Liver (tissue), 9 donors: Measurements from ENCODE around the gene TIGD7. TPM values are rescaled to one million over a fixed set of nuclear protein-coding genes. Genes with fewer than 3 reads are reported as not detected.

ENCODE experiments used
- DNase-seq: peaks from one replicate; pipeline ENCODE4 v3.0.0-alpha.2; 2017; ENCODE audit warnings: low spot score
- H3K27ac ChIP-seq, 2 donors: one replicate each; pipeline ENCODE4 v1.7.0; 2013; ENCODE audit warnings: inconsistent platforms in 2 of 2, low read length in 2 of 2, control low read depth in 1 of 2, low read depth in 1 of 2, mild to moderate bottlenecking in 1 of 2
- H3K27me3 ChIP-seq, 4 donors: one replicate each; pipeline versions ENCODE4 v1.6.1 to v1.7.0; 2013; ENCODE audit warnings: low read length in 3 of 4, inconsistent platforms in 1 of 4, mild to moderate bottlenecking in 1 of 4, moderate library complexity in 1 of 4; ENCODE audit not compliant: control insufficient read depth in 4 of 4, insufficient read depth in 4 of 4
- H3K36me3 ChIP-seq, 4 donors: one replicate each; pipeline versions ENCODE4 v1.6.1 to v1.7.0; 2013; ENCODE audit warnings: low read length in 3 of 4, mild to moderate bottlenecking in 3 of 4, low read depth in 1 of 4, moderate library complexity in 1 of 4; ENCODE audit not compliant: control insufficient read depth in 4 of 4, insufficient read depth in 3 of 4
- H3K4me1 ChIP-seq, 4 donors: one replicate each; pipeline versions ENCODE4 v1.6.1 to v1.7.0; 2013; ENCODE audit warnings: low read length in 3 of 4, mild to moderate bottlenecking in 3 of 4, moderate library complexity in 1 of 4; ENCODE audit not compliant: control insufficient read depth in 4 of 4, insufficient read depth in 4 of 4
- H3K4me3 ChIP-seq, 3 donors: one replicate each; pipeline versions ENCODE4 v1.6.1 to v1.7.0; 2013; ENCODE audit warnings: low read length in 3 of 3, control low read depth in 1 of 3, low read depth in 1 of 3, mild to moderate bottlenecking in 1 of 3
- H3K9ac ChIP-seq, 2 donors: one replicate each; pipeline ENCODE4 v1.7.0; 2013; ENCODE audit warnings: low read length in 2 of 2, mild to moderate bottlenecking in 2 of 2, moderate library complexity in 2 of 2, control low read depth in 1 of 2, low read depth in 1 of 2
- H3K9me3 ChIP-seq, 4 donors: one replicate each; pipeline versions ENCODE4 v1.6.1 to v1.7.0; 2013; ENCODE audit warnings: low read length in 3 of 4; ENCODE audit not compliant: control insufficient read depth in 4 of 4
- EGR1 ChIP-seq, 2 donors: IDR thresholded peaks; 2 replicates each; pipeline ENCODE4 v1.6.1; 2016 to 2018; ENCODE audit warnings: antibody characterized with exemption in 2 of 2, low read depth in 2 of 2
- FOXA1 ChIP-seq: IDR thresholded peaks from 2 replicates; pipeline ENCODE4 v1.6.1; 2016; ENCODE audit warnings: antibody characterized with exemption
- FOXA2 ChIP-seq: IDR thresholded peaks from 2 replicates; pipeline ENCODE4 v1.6.1; 2016; ENCODE audit warnings: antibody characterized with exemption
- GABPA ChIP-seq, 2 donors: IDR thresholded peaks in 1 of 2; conservative IDR thresholded peaks in 1 of 2; 2 replicates each; pipeline ENCODE4 v1.6.1; 2016; ENCODE audit warnings: antibody characterized with exemption in 2 of 2, mild to moderate bottlenecking in 1 of 2, moderate library complexity in 1 of 2
- HNF4A ChIP-seq, 2 donors: conservative IDR thresholded peaks; 2 replicates each; pipeline ENCODE4 v1.6.1; 2016; ENCODE audit warnings: antibody characterized with exemption in 2 of 2, mild to moderate bottlenecking in 2 of 2
- HNF4G ChIP-seq: IDR thresholded peaks from 2 replicates; pipeline ENCODE4 v1.6.1; 2016; ENCODE audit warnings: antibody characterized with exemption
- JUND ChIP-seq, 2 donors: IDR thresholded peaks; 2 replicates each; pipeline ENCODE4 v1.6.1; 2016; ENCODE audit warnings: antibody characterized with exemption in 2 of 2
- NR2F2 ChIP-seq: IDR thresholded peaks from 2 replicates; pipeline ENCODE4 v1.6.1; 2016; ENCODE audit warnings: antibody characterized with exemption
- RAD21 ChIP-seq, 2 donors: IDR thresholded peaks; 2 replicates each; pipeline ENCODE4 v1.6.1; 2016; ENCODE audit warnings: antibody characterized with exemption in 2 of 2, mild to moderate bottlenecking in 2 of 2
- RXRA ChIP-seq, 2 donors: IDR thresholded peaks; 2 replicates each; pipeline ENCODE4 v1.6.1; 2017 to 2018; ENCODE audit warnings: antibody characterized with exemption in 2 of 2, mild to moderate bottlenecking in 1 of 2
- SP1 ChIP-seq: IDR thresholded peaks from 2 replicates; pipeline ENCODE4 v1.6.1; 2018; ENCODE audit warnings: antibody characterized with exemption, mild to moderate bottlenecking
- TAF1 ChIP-seq: conservative IDR thresholded peaks from 2 replicates; pipeline ENCODE4 v1.6.1; 2016; ENCODE audit warnings: antibody characterized with exemption, mild to moderate bottlenecking
- YY1 ChIP-seq: IDR thresholded peaks from 2 replicates; pipeline ENCODE4 v1.6.1; 2016; ENCODE audit warnings: antibody characterized with exemption, mild to moderate bottlenecking
- WGBS: extraction: QIAGEN DNeasy Blood & Tissue Kit; methylation state at CpG from one replicate; pipeline ENCODE4 v1.1.7; 2013; 5-methylcytosine and 5-hydroxymethylcytosine counted together
- polyA plus RNA-seq, 2 donors: library from polyadenylated mRNA; stranded (reverse) in 1 of 2; unstranded in 1 of 2; fragments of 200-250 nt in 1 of 2; fragments of >200 nt in 1 of 2; fragmentation: Nextera tagmentation in 1 of 2; extraction: Ambion mirVana in 1 of 2; gene quantifications; one replicate each; pipeline versions ENCODE4 v1.2.1 to v1.2.3, GENCODE V29; 2013 to 2015
- total RNA-seq, 2 donors: library from RNA; depleted of rRNA; stranded (reverse); fragments of >200 nt; gene quantifications; one replicate each; pipeline ENCODE4 v1.2.3, GENCODE V29; 2014
- TF ChIP-seq, protein P1 (sequence below): IDR thresholded peaks from 2 replicates; pipeline ENCODE4 v1.6.1; 2016; ENCODE audit warnings: antibody characterized with exemption
- TF ChIP-seq, protein P2 (sequence below): IDR thresholded peaks from 2 replicates; pipeline ENCODE4 v1.6.1; 2016; ENCODE audit warnings: antibody characterized with exemption
- TF ChIP-seq, protein P3 (sequence below): IDR thresholded peaks from 2 replicates; pipeline ENCODE4 v1.6.1; 2016; ENCODE audit warnings: antibody characterized with exemption, mild to moderate bottlenecking
- TF ChIP-seq, protein P4 (sequence below): IDR thresholded peaks from 2 replicates; pipeline ENCODE4 v1.6.1; 2016; ENCODE audit warnings: antibody characterized with exemption
- TF ChIP-seq, protein P5 (sequence below): fragments of 150-350 bp; IDR thresholded peaks from 2 replicates; pipeline ENCODE4 v1.5.1; 2017; ENCODE audit warnings: improper control_type of control experiment, low read depth, low read length; ENCODE audit not compliant: missing input control
- donor health status: healthy.
- donor health status: healthy.
- donor health status: healthy.
- donor health status: healthy.
- donor health status: healthy.

TIGD7 gene
- total and polyA plus RNA-seq, 4 donors: 0.58 to 2.6 (median 1.3) TPM

DNA sequence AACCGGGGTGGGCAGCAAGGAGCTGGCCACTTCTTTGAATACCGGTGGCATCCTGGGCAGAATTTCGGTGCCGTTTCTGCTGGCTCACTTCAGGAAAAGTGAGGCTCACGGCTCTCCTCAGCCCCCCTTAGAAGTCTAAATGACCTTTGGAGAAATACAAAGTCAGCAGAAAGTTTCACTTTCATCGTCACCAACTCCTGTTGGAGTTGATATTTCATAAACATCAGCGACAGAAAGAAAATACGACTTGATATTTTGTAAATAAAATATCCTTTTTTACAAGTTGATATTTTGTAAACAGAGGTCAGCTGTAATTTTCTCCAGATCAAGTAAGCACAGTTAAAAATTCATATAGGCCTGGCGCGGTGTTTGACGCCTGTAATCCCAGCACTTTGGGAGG is 848 bp upstream of the TIGD7 start:
- no peak for TF ChIP-seq TAF1
- TF ChIP-seq RXRA (IDR thresholded peaks at IDR 0.05): no peak
- TF ChIP-seq SP1: no peak
- TF ChIP-seq EGR1 (IDR thresholded peaks at IDR 0.05; ENCODE audit: low read depth in 2 of 2): no peak
- no peak for TF ChIP-seq JUND (IDR thresholded peaks at IDR 0.05)
- TF ChIP-seq, protein P1, sequence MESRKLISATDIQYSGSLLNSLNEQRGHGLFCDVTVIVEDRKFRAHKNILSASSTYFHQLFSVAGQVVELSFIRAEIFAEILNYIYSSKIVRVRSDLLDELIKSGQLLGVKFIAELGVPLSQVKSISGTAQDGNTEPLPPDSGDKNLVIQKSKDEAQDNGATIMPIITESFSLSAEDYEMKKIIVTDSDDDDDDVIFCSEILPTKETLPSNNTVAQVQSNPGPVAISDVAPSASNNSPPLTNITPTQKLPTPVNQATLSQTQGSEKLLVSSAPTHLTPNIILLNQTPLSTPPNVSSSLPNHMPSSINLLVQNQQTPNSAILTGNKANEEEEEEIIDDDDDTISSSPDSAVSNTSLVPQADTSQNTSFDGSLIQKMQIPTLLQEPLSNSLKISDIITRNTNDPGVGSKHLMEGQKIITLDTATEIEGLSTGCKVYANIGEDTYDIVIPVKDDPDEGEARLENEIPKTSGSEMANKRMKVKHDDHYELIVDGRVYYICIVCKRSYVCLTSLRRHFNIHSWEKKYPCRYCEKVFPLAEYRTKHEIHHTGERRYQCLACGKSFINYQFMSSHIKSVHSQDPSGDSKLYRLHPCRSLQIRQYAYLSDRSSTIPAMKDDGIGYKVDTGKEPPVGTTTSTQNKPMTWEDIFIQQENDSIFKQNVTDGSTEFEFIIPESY: no peak
- TF ChIP-seq, protein P2, sequence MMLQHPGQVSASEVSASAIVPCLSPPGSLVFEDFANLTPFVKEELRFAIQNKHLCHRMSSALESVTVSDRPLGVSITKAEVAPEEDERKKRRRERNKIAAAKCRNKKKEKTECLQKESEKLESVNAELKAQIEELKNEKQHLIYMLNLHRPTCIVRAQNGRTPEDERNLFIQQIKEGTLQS: no peak
- no peak for TF ChIP-seq RAD21 (IDR thresholded peaks at IDR 0.05)
- TF ChIP-seq, protein P3, sequence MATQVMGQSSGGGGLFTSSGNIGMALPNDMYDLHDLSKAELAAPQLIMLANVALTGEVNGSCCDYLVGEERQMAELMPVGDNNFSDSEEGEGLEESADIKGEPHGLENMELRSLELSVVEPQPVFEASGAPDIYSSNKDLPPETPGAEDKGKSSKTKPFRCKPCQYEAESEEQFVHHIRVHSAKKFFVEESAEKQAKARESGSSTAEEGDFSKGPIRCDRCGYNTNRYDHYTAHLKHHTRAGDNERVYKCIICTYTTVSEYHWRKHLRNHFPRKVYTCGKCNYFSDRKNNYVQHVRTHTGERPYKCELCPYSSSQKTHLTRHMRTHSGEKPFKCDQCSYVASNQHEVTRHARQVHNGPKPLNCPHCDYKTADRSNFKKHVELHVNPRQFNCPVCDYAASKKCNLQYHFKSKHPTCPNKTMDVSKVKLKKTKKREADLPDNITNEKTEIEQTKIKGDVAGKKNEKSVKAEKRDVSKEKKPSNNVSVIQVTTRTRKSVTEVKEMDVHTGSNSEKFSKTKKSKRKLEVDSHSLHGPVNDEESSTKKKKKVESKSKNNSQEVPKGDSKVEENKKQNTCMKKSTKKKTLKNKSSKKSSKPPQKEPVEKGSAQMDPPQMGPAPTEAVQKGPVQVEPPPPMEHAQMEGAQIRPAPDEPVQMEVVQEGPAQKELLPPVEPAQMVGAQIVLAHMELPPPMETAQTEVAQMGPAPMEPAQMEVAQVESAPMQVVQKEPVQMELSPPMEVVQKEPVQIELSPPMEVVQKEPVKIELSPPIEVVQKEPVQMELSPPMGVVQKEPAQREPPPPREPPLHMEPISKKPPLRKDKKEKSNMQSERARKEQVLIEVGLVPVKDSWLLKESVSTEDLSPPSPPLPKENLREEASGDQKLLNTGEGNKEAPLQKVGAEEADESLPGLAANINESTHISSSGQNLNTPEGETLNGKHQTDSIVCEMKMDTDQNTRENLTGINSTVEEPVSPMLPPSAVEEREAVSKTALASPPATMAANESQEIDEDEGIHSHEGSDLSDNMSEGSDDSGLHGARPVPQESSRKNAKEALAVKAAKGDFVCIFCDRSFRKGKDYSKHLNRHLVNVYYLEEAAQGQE: no peak
- TF ChIP-seq FOXA1: no peak
- TF ChIP-seq HNF4G: no peak
- no peak for TF ChIP-seq NR2F2
- TF ChIP-seq, protein P4, sequence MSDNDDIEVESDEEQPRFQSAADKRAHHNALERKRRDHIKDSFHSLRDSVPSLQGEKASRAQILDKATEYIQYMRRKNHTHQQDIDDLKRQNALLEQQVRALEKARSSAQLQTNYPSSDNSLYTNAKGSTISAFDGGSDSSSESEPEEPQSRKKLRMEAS: no peak
- TF ChIP-seq YY1: no peak
- no peak for TF ChIP-seq HNF4A (conservative IDR thresholded peaks at IDR 0.05)
- TF ChIP-seq, protein P5, sequence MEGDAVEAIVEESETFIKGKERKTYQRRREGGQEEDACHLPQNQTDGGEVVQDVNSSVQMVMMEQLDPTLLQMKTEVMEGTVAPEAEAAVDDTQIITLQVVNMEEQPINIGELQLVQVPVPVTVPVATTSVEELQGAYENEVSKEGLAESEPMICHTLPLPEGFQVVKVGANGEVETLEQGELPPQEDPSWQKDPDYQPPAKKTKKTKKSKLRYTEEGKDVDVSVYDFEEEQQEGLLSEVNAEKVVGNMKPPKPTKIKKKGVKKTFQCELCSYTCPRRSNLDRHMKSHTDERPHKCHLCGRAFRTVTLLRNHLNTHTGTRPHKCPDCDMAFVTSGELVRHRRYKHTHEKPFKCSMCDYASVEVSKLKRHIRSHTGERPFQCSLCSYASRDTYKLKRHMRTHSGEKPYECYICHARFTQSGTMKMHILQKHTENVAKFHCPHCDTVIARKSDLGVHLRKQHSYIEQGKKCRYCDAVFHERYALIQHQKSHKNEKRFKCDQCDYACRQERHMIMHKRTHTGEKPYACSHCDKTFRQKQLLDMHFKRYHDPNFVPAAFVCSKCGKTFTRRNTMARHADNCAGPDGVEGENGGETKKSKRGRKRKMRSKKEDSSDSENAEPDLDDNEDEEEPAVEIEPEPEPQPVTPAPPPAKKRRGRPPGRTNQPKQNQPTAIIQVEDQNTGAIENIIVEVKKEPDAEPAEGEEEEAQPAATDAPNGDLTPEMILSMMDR: no peak
- TF ChIP-seq GABPA (IDR thresholded peaks at IDR 0.05 in 1 of 2, conservative IDR thresholded peaks at IDR 0.05 in 1 of 2): no peak
- TF ChIP-seq FOXA2: no peak
- no peak for DNase-seq
- Histone ChIP-seq H3K9ac (peak overlapping the region in 1 of 2 donors; percentile 84), H3K36me3 (peaks cover 8 to 34% (median 30%) of the 10 kb centered on the region in 4 donors), H3K4me1 (peaks cover 3 to 14% (median 10%) of the 10 kb centered on the region in 4 donors), H3K4me3 (peak overlapping the region; percentile 83 to 100 (median 98)), H3K27ac (peak overlapping the region; percentile 90 to 95), H3K9me3 (peaks cover 29 to 43% (median 36%) of the 10 kb centered on the region in 4 donors), H3K27me3 (no peaks in the 10 kb centered on the region)
- WGBS: 63% methylated on average over 11 of the region's 11 CpGs
